Right atrium auricular region (tissue), 2 donors: ENCODE measurements around the gene IRF7. TPM values are rescaled to one million over a fixed set of nuclear protein-coding genes. Genes with fewer than 3 reads are reported as not detected.
A peak's percentile ranks its signal among the peaks of the same experiment; 100 is the strongest.

Experiments
- DNase-seq: peaks from one replicate; pipeline ENCODE4 v3.0.0-alpha.2; 2019; ENCODE audit warnings: low spot score
- H3K27ac ChIP-seq, 2 donors: fragments of 200-600 bp; sonication (generic); 1 replicate in 1 of 2; 2 replicates in 1 of 2; pipeline ENCODE4 v1.5.1; 2016 to 2019
- H3K27me3 ChIP-seq, 2 donors: fragments of 200-600 bp; sonication (generic); one replicate each; pipeline versions ENCODE4 v1.5.1 to v1.6.0; 2017 to 2019
- H3K36me3 ChIP-seq: fragments of 200-600 bp; sonication (generic); one replicate; pipeline ENCODE4 v1.5.1; 2016
- H3K4me1 ChIP-seq, 2 donors: fragments of 200-600 bp; sonication (generic); one replicate each; pipeline versions ENCODE4 v1.5.1 to v1.6.0; 2017 to 2019
- H3K4me3 ChIP-seq, 2 donors: fragments of 200-600 bp; sonication (generic); 1 replicate in 1 of 2; 2 replicates in 1 of 2; pipeline ENCODE4 v1.5.1; 2017 to 2019; ENCODE audit warnings: mild to moderate bottlenecking in 1 of 2, moderate library complexity in 1 of 2
- H3K9me3 ChIP-seq, 2 donors: fragments of 200-600 bp; sonication (generic); one replicate each; pipeline ENCODE4 v1.5.1; 2019
- total RNA-seq, 2 donors: library from RNA; depleted of rRNA; stranded (reverse); fragments of >200 nt; gene quantifications; one replicate each; pipeline ENCODE4 v1.1.0, GENCODE V29; 2016
- TF ChIP-seq, protein P1 (sequence below), 2 donors: fragments of 200-600 bp; sonication (generic); IDR thresholded peaks; one replicate each; pipeline ENCODE4 v1.5.1; 2019; ENCODE audit warnings: antibody characterized with exemption in 2 of 2

The IRF7 gene
- total RNA-seq, 2 donors from 2014 or later, result 9.6 to 14.9 TPM

DNA sequence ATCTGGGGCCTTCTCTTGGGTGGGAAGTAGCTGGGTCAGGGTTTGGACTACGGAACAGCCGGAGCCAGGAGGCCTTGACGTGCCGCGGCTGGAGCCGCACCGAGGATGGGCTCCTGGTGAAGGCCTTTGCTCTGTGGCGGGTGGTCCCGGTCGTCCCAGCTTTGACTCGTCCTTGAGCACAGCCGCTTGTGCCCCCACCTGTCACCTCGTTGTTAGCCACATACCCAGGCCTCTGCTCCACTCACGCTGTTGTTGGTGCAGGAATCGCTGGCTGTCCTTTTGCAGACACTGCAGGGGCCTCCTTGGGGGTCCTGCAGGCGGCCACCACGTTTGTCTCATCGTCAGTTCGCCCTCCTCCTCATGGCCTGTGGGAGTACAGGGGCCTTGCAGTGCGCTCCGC, 22.4 kb downstream of the IRF7 start:
- TF ChIP-seq, protein P1, sequence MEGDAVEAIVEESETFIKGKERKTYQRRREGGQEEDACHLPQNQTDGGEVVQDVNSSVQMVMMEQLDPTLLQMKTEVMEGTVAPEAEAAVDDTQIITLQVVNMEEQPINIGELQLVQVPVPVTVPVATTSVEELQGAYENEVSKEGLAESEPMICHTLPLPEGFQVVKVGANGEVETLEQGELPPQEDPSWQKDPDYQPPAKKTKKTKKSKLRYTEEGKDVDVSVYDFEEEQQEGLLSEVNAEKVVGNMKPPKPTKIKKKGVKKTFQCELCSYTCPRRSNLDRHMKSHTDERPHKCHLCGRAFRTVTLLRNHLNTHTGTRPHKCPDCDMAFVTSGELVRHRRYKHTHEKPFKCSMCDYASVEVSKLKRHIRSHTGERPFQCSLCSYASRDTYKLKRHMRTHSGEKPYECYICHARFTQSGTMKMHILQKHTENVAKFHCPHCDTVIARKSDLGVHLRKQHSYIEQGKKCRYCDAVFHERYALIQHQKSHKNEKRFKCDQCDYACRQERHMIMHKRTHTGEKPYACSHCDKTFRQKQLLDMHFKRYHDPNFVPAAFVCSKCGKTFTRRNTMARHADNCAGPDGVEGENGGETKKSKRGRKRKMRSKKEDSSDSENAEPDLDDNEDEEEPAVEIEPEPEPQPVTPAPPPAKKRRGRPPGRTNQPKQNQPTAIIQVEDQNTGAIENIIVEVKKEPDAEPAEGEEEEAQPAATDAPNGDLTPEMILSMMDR (IDR thresholded peaks at IDR 0.05), result no peak
- Histone ChIP-seq H3K36me3 (peaks cover 83% of the 10 kb centered on the region), H3K27me3 (no peaks in the 10 kb centered on the region), H3K9me3 (no peaks in the 10 kb centered on the region), H3K27ac (no peak overlapping the region), H3K4me1 (no peaks in the 10 kb centered on the region), H3K4me3 (no peak overlapping the region)
- no peak for DNase-seq

DNA sequence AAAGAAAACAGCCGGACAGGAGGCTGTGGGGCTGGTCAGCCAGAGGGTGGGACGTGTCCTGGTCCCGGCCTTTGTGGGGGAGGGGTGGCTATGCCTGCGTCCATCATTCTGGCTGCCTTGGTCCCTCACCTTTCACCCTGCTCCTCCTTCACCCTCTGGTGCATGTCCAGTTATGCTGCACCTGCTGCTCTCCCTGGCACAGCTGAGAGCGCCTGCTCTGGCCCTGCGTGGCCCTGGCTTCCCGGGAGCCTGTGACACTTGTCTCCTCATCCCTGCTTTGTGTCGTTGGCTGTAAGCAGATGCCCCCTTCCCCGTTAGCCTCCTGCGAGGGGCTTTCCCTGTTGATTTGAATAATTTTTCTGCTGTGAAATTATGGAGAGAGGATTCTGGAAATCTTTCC, 22.8 kb downstream of the IRF7 start:
- TF ChIP-seq, protein P1 (IDR thresholded peaks at IDR 0.05), result no peak
- Histone ChIP-seq H3K27ac (no peak overlapping the region), H3K4me1 (no peaks in the 10 kb centered on the region), H3K9me3 (no peaks in the 10 kb centered on the region), H3K36me3 (peaks cover 81% of the 10 kb centered on the region), H3K4me3 (no peak overlapping the region), H3K27me3 (no peaks in the 10 kb centered on the region)
- no peak for DNase-seq

DNA sequence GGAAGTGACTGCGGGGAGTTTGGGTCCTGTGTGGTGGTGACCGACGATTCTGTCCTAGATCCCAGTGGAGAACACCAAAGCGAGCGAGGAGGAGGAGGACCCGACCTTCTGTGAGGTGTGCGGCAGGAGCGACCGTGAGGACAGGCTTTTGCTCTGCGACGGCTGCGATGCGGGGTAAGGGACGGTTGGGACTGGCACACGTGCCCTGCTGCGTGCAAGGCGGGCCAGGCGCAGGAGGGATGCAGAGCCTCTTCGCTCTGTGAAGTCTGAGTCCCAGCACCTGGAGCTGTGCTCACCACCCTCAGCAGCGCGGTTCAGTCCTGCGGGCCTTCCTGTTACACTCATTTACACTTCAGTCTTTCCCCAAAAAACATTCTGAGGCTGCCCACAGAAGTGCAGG, 23.2 kb downstream of the IRF7 start:
- Histone ChIP-seq H3K9me3 (no peaks in the 10 kb centered on the region), H3K36me3 (peaks cover 81% of the 10 kb centered on the region), H3K4me1 (no peaks in the 10 kb centered on the region), H3K27ac (no peak overlapping the region), H3K27me3 (no peaks in the 10 kb centered on the region), H3K4me3 (no peak overlapping the region)
- TF ChIP-seq, protein P1 (IDR thresholded peaks at IDR 0.05), result no peak
- no peak for DNase-seq

DNA sequence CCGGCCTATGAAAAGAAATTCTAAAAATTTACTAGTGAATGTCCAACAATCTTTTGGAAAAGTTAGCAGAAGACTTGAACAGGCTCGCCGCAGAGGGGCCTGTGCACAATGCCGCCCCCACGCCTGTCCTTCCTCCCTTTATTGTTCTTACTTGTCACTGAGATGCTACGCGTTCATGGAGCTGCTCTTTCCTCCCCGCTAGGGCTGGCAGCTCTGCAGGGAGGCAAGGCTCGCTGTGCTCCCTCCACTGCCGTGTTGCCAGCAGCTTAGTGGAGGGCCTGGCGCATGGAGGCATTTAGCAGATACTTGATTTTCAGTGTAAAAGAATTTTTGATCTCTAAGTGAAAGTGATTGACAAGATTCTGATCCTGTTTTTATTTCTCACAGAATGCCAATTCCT, 24.8 kb downstream of the IRF7 start:
- H3K4me1 ChIP-seq, result no peaks in the 10 kb centered on the region
- TF ChIP-seq, protein P1 (IDR thresholded peaks at IDR 0.05), result no peak

DNA sequence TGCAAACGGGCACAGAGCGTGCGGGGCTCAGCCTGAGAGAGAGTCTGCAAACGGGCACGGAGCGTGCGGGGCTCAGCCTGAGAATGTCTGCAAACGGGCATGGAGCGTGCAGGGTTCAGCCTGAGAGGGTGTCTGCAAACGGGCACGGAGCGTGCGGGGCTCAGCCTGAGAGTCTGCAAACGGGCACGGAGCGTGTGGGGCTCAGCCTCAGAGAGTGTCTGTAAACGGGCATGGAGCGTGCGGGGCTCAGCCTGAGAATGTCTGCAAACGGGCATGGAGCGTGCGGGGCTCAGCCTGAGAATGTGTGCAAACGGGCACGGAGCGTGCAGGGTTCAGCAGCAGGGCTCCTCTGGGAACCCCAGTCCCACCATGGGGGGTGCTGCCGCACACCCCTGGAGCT, 26.0 kb downstream of the IRF7 start:
- TF ChIP-seq, protein P1 (IDR thresholded peaks at IDR 0.05), result no peak
- Histone ChIP-seq H3K4me3 (no peak overlapping the region), H3K4me1 (no peaks in the 10 kb centered on the region), H3K27me3 (no peaks in the 10 kb centered on the region), H3K9me3 (no peaks in the 10 kb centered on the region), H3K36me3 (peaks cover 66% of the 10 kb centered on the region), H3K27ac (no peak overlapping the region)
- DNase-seq, result no peak

More for the DNA sequence above, 24.8 kb downstream of the IRF7 start:
- Histone ChIP-seq H3K4me3 (no peak overlapping the region), H3K27me3 (no peaks in the 10 kb centered on the region), H3K36me3 (peaks cover 76% of the 10 kb centered on the region), H3K9me3 (no peaks in the 10 kb centered on the region), H3K27ac (no peak overlapping the region)
- no peak for DNase-seq

DNA sequence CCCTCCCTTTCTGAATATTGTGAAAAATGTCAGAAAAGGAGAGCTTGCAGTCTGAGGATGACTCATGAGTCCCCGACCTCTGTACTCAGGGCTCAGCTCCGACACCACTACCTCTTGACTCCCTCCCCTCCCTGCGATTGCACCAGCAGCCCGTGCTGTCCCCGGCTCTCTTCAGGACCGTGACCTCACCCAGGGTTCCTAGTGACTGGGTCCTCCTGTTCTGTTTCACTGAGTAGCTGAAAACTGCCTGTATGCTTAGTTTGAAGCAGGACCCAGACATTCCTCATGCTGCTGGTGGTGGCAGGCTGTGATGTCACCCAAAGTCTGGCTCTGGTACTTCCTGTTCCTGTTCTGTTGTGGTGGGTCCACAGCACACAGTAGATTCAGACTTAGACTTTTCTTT, 27.8 kb downstream of the IRF7 start:
- peaks cover 61% of the 10 kb centered on the region for H3K36me3 ChIP-seq
- no peaks in the 10 kb centered on the region for H3K4me1 ChIP-seq
- TF ChIP-seq, protein P1 (IDR thresholded peaks at IDR 0.05), result no peak
- no peaks in the 10 kb centered on the region for H3K9me3 ChIP-seq
- H3K4me3 ChIP-seq, result no peak overlapping the region
- DNase-seq, result peak; percentile 70
- no peaks in the 10 kb centered on the region for H3K27me3 ChIP-seq
- H3K27ac ChIP-seq, result no peak overlapping the region
